IPS-NIHi7 (cell line): Measurements from ENCODE around the gene SPRED3.

ENCODE experiments used
- DNase-seq: peaks from one replicate; pipeline ENCODE4 v3.0.0; 2012; ENCODE audit warnings: mixed read lengths; ENCODE audit errors: extremely low spot score

The SPRED3 gene

DNA sequence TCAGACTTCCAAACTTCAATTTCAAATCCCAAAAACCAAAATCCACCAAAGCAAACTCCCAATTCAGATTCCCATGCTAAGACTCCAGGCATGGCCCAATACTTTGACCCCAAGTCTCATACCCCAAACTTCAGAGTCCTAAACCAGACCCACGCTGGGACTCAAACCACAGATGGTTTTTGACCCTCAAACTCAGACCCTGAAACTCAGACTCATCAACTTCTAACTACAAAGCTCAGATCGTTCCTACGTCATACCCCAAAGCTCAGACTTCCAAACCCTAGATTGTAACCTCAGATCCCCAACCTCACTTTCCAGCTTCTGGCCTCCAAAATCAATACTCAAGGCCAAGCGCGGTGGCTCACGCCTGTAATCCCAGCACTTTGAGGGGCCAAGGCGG is 56.9 kb downstream of the SPRED3 start:
- DNase-seq, result no peak

DNA sequence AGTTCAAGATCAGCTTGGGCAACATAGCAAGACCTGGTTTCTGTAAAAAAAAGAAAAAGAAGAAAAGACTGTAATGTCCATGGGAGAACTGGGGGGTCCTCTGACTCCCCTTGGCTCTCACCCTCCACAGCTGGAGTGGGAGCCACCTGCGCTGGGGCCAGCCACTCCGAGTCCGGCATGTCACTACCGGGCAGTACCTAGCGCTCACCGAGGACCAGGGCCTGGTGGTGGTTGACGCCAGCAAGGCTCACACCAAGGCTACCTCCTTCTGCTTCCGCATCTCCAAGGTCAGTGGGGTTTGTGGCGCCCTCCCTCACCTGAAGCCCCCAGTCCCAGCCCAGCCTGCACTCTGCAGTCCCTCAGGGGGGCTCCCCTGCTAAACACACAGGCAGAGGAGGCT is 59.7 kb downstream of the SPRED3 start:
- DNase-seq, result no peak
